ENCODE results near the gene TTC7B. TPM values are rescaled to one million over a fixed set of nuclear protein-coding genes. Genes with fewer than 3 reads are reported as not detected.
A peak's percentile ranks its signal among the peaks of the same experiment; 100 is the strongest.

TTC7B gene
- total and polyA plus RNA-seq, 9 of the 15 experiments (the other 6 are each of a cell fraction or from before 2014, with no cell fraction given): 2.2 to 77.2 (median 36.7) TPM

DNA sequence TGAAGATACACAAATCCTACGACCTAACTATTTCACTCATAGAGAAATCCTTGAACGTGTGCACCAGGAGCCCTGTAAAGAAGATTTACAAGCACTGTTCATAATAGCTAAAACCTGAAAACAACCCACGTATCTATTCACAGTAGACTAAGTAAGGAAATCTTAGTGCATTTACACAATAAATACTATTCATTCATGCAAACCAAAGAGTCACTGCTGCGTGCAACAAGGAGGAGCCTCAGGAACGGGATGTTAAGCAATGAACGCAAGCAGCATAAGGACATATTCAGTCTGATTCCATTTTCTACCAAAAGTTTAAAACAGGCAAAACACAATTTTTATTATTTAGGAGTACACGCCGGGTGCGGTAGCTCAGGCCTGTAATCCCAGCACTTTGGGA is 176.6 kb downstream of the TTC7B start (continued):
- TF ChIP-seq, protein P1, sequence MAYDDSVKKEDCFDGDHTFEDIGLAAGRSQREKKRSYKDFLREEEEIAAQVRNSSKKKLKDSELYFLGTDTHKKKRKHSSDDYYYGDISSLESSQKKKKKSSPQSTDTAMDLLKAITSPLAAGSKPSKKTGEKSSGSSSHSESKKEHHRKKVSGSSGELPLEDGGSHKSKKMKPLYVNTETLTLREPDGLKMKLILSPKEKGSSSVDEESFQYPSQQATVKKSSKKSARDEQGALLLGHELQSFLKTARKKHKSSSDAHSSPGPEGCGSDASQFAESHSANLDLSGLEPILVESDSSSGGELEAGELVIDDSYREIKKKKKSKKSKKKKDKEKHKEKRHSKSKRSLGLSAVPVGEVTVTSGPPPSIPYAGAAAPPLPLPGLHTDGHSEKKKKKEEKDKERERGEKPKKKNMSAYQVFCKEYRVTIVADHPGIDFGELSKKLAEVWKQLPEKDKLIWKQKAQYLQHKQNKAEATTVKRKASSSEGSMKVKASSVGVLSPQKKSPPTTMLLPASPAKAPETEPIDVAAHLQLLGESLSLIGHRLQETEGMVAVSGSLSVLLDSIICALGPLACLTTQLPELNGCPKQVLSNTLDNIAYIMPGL (CRISPR knock-in tag; IDR thresholded peaks at IDR 0.05): no peak
- TF ChIP-seq SP2 (IDR thresholded peaks at IDR 0.05; ENCODE audit: extremely low read depth, low read depth, low read length, poor library complexity, severe bottlenecking): no peak

DNA sequence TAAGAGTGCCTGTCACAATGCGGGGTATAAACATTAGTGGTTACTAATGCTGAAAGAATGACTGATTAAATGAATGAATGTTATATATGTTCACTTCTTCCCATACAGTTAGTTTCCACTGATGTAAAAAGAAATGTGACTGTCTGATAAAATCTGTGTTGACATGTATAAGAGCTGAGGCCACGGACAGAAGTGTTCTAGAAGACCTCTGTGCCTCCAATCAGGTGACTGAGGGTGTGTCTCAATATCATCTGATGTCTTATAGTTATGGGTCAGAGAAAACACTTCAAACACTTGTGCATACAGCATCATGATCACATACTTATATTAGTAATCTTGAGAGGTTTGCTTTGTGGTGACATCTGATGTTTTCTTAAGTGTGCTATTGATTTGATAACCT is 183.4 kb downstream of the TTC7B start:
- Histone ChIP-seq H3K4me1 (replicated peaks in 1 of 2; ENCODE audit: control insufficient read depth in 2 of 2, insufficient read depth in 2 of 2, low read length in 2 of 2) (peaks cover 2 to 8% of the 10 kb centered on the region in 2 experiments; a peak in 3 of 5 replicates), H3K79me2 (ENCODE audit: control insufficient read depth, insufficient read depth, low read length) (no peaks in the 10 kb centered on the region), H4K20me1 (replicated peaks; ENCODE audit: control insufficient read depth, insufficient read depth, low read length) (no peaks in the 10 kb centered on the region), H3K27ac (ENCODE audit: extremely low read depth, low read depth, low read length) (no peak overlapping the region), H3K4me2 (ENCODE audit: insufficient read depth, low read length) (no peak overlapping the region), H2AFZ (ENCODE audit: low read depth, low read length) (no peak overlapping the region), H3K9ac (ENCODE audit: insufficient read depth in 1 of 2, low read depth in 2 of 2, low read length in 2 of 2) (no peak overlapping the region), H3K9me1 (ENCODE audit: control insufficient read depth, insufficient read depth, low read length) (no peaks in the 10 kb centered on the region), H3K36me3 (ENCODE audit: control insufficient read depth, insufficient read depth, low read length) (no peaks in the 10 kb centered on the region), H3K4me3 (no peak overlapping the region), H3K9me3 (replicated peaks; ENCODE audit: control insufficient read depth, insufficient read depth, low read depth, low read length) (no peaks in the 10 kb centered on the region), H3K27me3 (ENCODE audit: control insufficient read depth in 2 of 2, insufficient read depth in 2 of 2, low read length in 2 of 2) (no peaks in the 10 kb centered on the region)
- ChIA-PET CTCF (ENCODE audit: low intra/inter-chr PET ratio) (no interaction called here), POLR2A (no interaction called here)
- FAIRE-seq (no peak), ATAC-seq (no peak), DNase-seq (ENCODE audit: extremely low read depth in 1 of 4, low spot score in 3 of 4) (no peak)
- in situ Hi-C loops (cut with MboI) (no loop called here), intact Hi-C loops (cut with micrococcal nuclease) (no loop called here)
- whole genome bisulfite sequencing (ENCODE audit: insufficient coverage, low coverage, missing lambda C conversion rate): 42% methylated on average over 2 of the region's 2 CpGs
- BruUV-seq (replicated peaks): no TSS peak
- TF ChIP-seq MAFK (IDR thresholded peaks at IDR 0.05; ENCODE audit: low read length): no peak
- TF ChIP-seq YBX1 (IDR thresholded peaks at IDR 0.05): no peak
- TF ChIP-seq, protein P2, sequence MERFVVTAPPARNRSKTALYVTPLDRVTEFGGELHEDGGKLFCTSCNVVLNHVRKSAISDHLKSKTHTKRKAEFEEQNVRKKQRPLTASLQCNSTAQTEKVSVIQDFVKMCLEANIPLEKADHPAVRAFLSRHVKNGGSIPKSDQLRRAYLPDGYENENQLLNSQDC (CRISPR knock-in tag; IDR thresholded peaks at IDR 0.05): no peak
- no peak for TF ChIP-seq ETV5 (CRISPR knock-in tag; IDR thresholded peaks at IDR 0.05; ENCODE audit: low read depth)
- TF ChIP-seq KDM4B (IDR thresholded peaks at IDR 0.05; ENCODE audit: borderline replicate concordance in 2 of 2, low read depth in 1 of 2): no peak
- TF ChIP-seq ZHX1 (conservative IDR thresholded peaks at IDR 0.05; ENCODE audit: low read length): no peak
- peak; percentile 48 for TF ChIP-seq MEIS2 (IDR thresholded peaks at IDR 0.05; ENCODE audit: partially characterized antibody)
- no peak for TF ChIP-seq E2F1 (CRISPR knock-in tag; IDR thresholded peaks at IDR 0.05)
- TF ChIP-seq MTA1 (IDR thresholded peaks at IDR 0.05; ENCODE audit: borderline replicate concordance): no peak
- no peak for TF ChIP-seq PTRF (tag; IDR thresholded peaks at IDR 0.05)
- no peak for TF ChIP-seq SMARCA5 (IDR thresholded peaks at IDR 0.05)
- no peak for TF ChIP-seq TRIM28 (IDR thresholded peaks at IDR 0.05)

Data from K562 (cell line).